ENCODE data around the gene CEP85L.

DNA sequence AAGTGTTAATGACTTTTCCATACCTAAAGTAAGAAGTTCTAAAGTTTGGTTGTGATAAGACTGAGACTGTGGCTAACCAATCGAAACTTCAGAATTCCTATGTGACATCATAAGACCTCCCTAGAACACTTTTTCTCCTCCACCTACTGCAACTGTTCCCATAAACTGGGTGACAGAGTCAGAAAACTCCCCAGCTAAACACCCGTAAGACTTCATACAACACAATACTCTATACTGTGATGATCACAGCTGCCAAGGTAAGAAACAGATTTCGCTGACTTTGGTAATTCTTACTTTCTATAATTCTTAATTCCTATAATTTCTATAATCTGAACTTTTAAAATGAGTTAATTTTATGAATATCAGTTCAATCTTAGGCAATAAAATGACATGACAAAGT lies 103.3 kb downstream of the CEP85L start, which contains the start of gene PLN:
- TF ChIP-seq, protein P1, sequence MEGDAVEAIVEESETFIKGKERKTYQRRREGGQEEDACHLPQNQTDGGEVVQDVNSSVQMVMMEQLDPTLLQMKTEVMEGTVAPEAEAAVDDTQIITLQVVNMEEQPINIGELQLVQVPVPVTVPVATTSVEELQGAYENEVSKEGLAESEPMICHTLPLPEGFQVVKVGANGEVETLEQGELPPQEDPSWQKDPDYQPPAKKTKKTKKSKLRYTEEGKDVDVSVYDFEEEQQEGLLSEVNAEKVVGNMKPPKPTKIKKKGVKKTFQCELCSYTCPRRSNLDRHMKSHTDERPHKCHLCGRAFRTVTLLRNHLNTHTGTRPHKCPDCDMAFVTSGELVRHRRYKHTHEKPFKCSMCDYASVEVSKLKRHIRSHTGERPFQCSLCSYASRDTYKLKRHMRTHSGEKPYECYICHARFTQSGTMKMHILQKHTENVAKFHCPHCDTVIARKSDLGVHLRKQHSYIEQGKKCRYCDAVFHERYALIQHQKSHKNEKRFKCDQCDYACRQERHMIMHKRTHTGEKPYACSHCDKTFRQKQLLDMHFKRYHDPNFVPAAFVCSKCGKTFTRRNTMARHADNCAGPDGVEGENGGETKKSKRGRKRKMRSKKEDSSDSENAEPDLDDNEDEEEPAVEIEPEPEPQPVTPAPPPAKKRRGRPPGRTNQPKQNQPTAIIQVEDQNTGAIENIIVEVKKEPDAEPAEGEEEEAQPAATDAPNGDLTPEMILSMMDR (IDR thresholded peaks at IDR 0.05; ENCODE audit: insufficient read depth, low read length): no peak
- no peak for TF ChIP-seq POLR2AphosphoS5 (IDR thresholded peaks at IDR 0.05; ENCODE audit: low read depth)
- TF ChIP-seq, protein P2, sequence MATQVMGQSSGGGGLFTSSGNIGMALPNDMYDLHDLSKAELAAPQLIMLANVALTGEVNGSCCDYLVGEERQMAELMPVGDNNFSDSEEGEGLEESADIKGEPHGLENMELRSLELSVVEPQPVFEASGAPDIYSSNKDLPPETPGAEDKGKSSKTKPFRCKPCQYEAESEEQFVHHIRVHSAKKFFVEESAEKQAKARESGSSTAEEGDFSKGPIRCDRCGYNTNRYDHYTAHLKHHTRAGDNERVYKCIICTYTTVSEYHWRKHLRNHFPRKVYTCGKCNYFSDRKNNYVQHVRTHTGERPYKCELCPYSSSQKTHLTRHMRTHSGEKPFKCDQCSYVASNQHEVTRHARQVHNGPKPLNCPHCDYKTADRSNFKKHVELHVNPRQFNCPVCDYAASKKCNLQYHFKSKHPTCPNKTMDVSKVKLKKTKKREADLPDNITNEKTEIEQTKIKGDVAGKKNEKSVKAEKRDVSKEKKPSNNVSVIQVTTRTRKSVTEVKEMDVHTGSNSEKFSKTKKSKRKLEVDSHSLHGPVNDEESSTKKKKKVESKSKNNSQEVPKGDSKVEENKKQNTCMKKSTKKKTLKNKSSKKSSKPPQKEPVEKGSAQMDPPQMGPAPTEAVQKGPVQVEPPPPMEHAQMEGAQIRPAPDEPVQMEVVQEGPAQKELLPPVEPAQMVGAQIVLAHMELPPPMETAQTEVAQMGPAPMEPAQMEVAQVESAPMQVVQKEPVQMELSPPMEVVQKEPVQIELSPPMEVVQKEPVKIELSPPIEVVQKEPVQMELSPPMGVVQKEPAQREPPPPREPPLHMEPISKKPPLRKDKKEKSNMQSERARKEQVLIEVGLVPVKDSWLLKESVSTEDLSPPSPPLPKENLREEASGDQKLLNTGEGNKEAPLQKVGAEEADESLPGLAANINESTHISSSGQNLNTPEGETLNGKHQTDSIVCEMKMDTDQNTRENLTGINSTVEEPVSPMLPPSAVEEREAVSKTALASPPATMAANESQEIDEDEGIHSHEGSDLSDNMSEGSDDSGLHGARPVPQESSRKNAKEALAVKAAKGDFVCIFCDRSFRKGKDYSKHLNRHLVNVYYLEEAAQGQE (IDR thresholded peaks at IDR 0.05; ENCODE audit: insufficient replicate concordance, low read depth): no peak
- no peak for TF ChIP-seq GABPA (IDR thresholded peaks at IDR 0.05; ENCODE audit: low read depth)
- no peak for TF ChIP-seq SPI1 (IDR thresholded peaks at IDR 0.05; ENCODE audit: borderline replicate concordance, low read depth)
